GM23248 (cell line): ENCODE measurements around the gene AAK1. TPM values are rescaled to one million over a fixed set of nuclear protein-coding genes. Genes with fewer than 3 reads are reported as not detected.

Source experiments
- DNase-seq: peaks from one replicate; pipeline ENCODE4 v3.0.0-alpha.2; 2015
- H2AFZ ChIP-seq: fragments of 200-600 bp; sonication (generic); 2 replicates; pipeline ENCODE4 v1.6.1; 2016; ENCODE audit warnings: antibody characterized with exemption
- H3F3A ChIP-seq: fragments of 200-600 bp; sonication (generic); 2 replicates; pipeline ENCODE4 v1.6.1; 2016; ENCODE audit warnings: mild to moderate bottlenecking, antibody characterized with exemption, mixed run types; ENCODE audit not compliant: insufficient read depth
- H3K27ac ChIP-seq: fragments of 200-600 bp; sonication (generic); 2 replicates; pipeline ENCODE4 v1.5.1; 2016; ENCODE audit warnings: mild to moderate bottlenecking
- H3K27me3 ChIP-seq: fragments of 200-600 bp; sonication (generic); replicated peaks from 2 replicates; pipeline ENCODE4 v1.6.1; 2016; ENCODE audit warnings: mild to moderate bottlenecking; ENCODE audit not compliant: insufficient read depth
- H3K36me3 ChIP-seq: fragments of 200-600 bp; sonication (generic); 2 replicates; pipeline ENCODE4 v1.6.1; 2016; ENCODE audit warnings: low read depth, mild to moderate bottlenecking
- H3K4me1 ChIP-seq: fragments of 200-600 bp; sonication (generic); 2 replicates; pipeline ENCODE4 v1.6.1; 2016; ENCODE audit warnings: mild to moderate bottlenecking; ENCODE audit not compliant: insufficient read depth
- H3K4me2 ChIP-seq: fragments of 200-600 bp; sonication (generic); one replicate; pipeline ENCODE4 v1.6.1; 2016; ENCODE audit warnings: mild to moderate bottlenecking; ENCODE audit not compliant: unreplicated experiment
- H3K4me3 ChIP-seq: fragments of 200-600 bp; sonication (generic); 2 replicates; pipeline ENCODE4 v1.5.1; 2016; ENCODE audit warnings: mild to moderate bottlenecking
- H3K79me2 ChIP-seq: fragments of 200-600 bp; sonication (generic); 2 replicates; pipeline ENCODE4 v1.6.1; 2016; ENCODE audit warnings: mild to moderate bottlenecking; ENCODE audit not compliant: insufficient read depth
- H3K9ac ChIP-seq: fragments of 200-600 bp; sonication (generic); 2 replicates; pipeline ENCODE4 v1.6.1; 2016; ENCODE audit warnings: mild to moderate bottlenecking
- H3K9me2 ChIP-seq: fragments of 200-600 bp; sonication (generic); 2 replicates; pipeline ENCODE4 v1.6.1; 2016; ENCODE audit warnings: mixed run types, mild to moderate bottlenecking, moderate library complexity; ENCODE audit not compliant: insufficient read depth
- H3K9me3 ChIP-seq: fragments of 200-600 bp; sonication (generic); one replicate; pipeline ENCODE4 v1.6.1; 2017; ENCODE audit warnings: low read depth
- H4K20me1 ChIP-seq: fragments of 200-600 bp; sonication (generic); 2 replicates; pipeline ENCODE4 v1.6.0; 2016; ENCODE audit not compliant: insufficient read depth
- EZH2 ChIP-seq: fragments of 200-600 bp; sonication (generic); IDR thresholded peaks from 2 replicates; pipeline ENCODE4 v1.6.1; 2018; ENCODE audit warnings: antibody characterized with exemption, mild to moderate bottlenecking; ENCODE audit not compliant: insufficient read depth, poor library complexity, severe bottlenecking
- EZH2phosphoT487 ChIP-seq: fragments of 200-600 bp; sonication (generic); IDR thresholded peaks from 2 replicates; pipeline ENCODE4 v1.6.1; 2018; ENCODE audit warnings: antibody characterized with exemption, moderate library complexity, mild to moderate bottlenecking, low read depth; ENCODE audit not compliant: insufficient read depth
- WGBS, 2 experiments: methylation state at CpG; one replicate each; pipeline ENCODE4 v1.1.6; 2015 to 2017; ENCODE audit warnings: low lambda C conversion rate in 2 of 2, low coverage in 1 of 2; ENCODE audit errors: missing lambda C conversion rate in 2 of 2; 5-methylcytosine and 5-hydroxymethylcytosine counted together
- in situ Hi-C: fragments of 300-500 bp; cut with MboI; formaldehyde crosslinking; loops from 2 replicates; pipeline ENCODE4 v1.15.0; 2020
- polyA plus RNA-seq: library from polyadenylated mRNA; unstranded; fragments of >200 nt; fragmentation: Nextera tagmentation; extraction: Ambion mirVana; gene quantifications from 2 replicates; pipeline ENCODE4 v1.2.1, GENCODE V29; 2016
- total RNA-seq: library from RNA; depleted of rRNA; stranded (reverse); fragments of >200 nt; shearing (Covaris generic); gene quantifications from 2 replicates; pipeline ENCODE4 v1.2.3, GENCODE V29; 2014

Gene AAK1
- total and polyA plus RNA-seq, 2 experiments from 2014 or later, result 41.2 to 50.7 TPM

DNA sequence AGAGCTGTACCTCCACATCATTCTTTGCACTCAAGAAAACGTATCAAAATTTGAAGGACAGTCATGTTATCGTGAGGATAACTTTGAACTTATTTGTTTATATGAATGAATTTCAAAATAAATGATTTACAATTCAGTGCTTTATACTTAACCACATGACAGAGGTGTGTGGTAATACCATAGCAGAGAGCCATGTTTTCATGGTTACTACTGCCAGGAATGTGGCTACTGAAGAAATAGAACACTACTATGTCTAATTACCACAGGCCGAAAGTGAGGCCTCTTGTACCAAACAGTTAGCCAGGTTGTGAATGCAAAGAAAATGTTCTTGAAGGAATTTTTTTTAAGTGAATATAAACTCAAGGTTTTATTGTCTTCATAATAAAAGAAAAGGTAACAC, 49.2 kb downstream of the AAK1 start:
- H4K20me1 ChIP-seq, result peaks cover 5% of the 10 kb centered on the region; the same call in 1 of the 2 replicates
- peak; percentile 35 for DNase-seq
- H3K27me3 ChIP-seq, result no peaks in the 10 kb centered on the region
- H3K4me2 ChIP-seq, result no peak overlapping the region
- peaks cover under 1% of the 10 kb centered on the region; the same call in 1 of the 2 replicates for H3F3A ChIP-seq
- no peaks in the 10 kb centered on the region for H3K9me2 ChIP-seq
- no peak overlapping the region for H3K27ac ChIP-seq
- H3K9ac ChIP-seq, result no peak overlapping the region
- in situ Hi-C loops, result no loop called here
- TF ChIP-seq EZH2phosphoT487 (no peak), EZH2 (no peak)
- WGBS, 2 experiments, result 94 to 100% methylated on average over 3 of the region's 3 CpGs
- no peak overlapping the region for H2AFZ ChIP-seq
- H3K79me2 ChIP-seq, result peaks cover 100% of the 10 kb centered on the region
- H3K36me3 ChIP-seq, result no peaks in the 10 kb centered on the region
- H3K4me3 ChIP-seq, result no peak overlapping the region
- no peaks in the 10 kb centered on the region for H3K9me3 ChIP-seq
- 0 out of 2 replicates have a peak, but pooled peaks cover 10% of the 10 kb centered on the region for H3K4me1 ChIP-seq

DNA sequence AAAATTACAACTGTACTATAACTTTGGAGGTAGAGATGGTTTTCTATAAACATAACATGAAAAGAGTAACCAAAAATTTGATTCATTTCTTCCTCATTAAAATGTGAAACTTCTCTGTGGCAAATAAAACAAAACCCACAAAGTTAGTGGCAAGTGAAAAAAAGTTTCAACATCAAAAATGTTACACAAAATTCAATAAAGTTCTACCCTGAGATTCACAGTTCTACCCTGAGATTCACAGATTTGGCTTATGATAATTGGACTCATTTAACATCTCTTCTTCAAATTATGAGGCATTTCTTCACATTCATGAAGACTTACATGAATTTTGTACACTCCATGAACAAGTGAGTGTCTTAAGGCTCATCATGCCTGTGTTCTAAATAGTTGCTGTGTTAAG, 51.0 kb downstream of the AAK1 start:
- in situ Hi-C loops, result no loop called here
- Histone ChIP-seq H3K9me2 (no peaks in the 10 kb centered on the region), H3K27ac (no peak overlapping the region), H3K4me2 (no peak overlapping the region), H3K4me1 (0 out of 2 replicates have a peak, but pooled peaks cover 10% of the 10 kb centered on the region), H3K9me3 (no peaks in the 10 kb centered on the region), H3K36me3 (no peaks in the 10 kb centered on the region), H3F3A (0 out of 2 replicates have a peak, but pooled peaks cover 3% of the 10 kb centered on the region), H2AFZ (no peak overlapping the region), H3K4me3 (no peak overlapping the region), H3K9ac (no peak overlapping the region), H3K79me2 (peaks cover 100% of the 10 kb centered on the region), H3K27me3 (no peaks in the 10 kb centered on the region), H4K20me1 (no peaks in the 10 kb centered on the region)
- DNase-seq, result no peak
- no peak for TF ChIP-seq EZH2phosphoT487
- no peak for TF ChIP-seq EZH2

DNA sequence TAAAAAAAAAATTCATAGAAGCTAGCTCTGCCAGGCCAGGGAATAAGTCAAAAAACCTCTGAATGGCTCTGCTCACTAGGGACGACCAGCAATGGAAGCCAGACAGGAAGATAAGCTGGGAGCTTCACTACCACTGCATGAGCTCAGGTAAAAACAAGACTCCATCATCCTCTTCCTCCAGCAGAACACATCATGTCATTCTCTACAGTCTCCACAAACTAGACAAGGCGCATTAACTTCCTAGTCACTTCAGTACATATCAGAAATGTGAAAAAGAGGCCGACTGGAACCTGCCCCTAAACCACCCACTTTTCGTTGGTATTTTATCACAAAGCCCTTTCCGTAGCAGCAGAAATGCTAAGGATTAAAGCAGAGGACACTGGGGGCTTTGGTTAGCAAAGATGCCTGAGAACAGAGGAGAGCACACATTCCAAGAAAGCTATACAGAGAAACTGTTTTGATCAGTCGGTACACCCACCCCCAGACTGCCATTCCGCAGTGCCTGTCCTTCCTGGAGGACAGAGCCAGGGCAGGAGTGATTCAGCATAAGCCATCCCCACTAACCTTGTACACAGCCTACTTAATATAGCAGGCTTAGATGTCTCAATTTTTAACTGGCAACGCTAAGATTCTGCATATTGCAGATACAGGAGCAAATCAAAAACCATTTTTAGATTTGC, 53.4 kb downstream of the AAK1 start:
- Histone ChIP-seq H3K27me3 (no peaks in the 10 kb centered on the region), H3K9ac (no peak overlapping the region), H3K4me2 (peak overlapping the region; percentile 28), H3K36me3 (no peaks in the 10 kb centered on the region), H3K9me2 (no peaks in the 10 kb centered on the region), H4K20me1 (no peaks in the 10 kb centered on the region), H3F3A (0 out of 2 replicates have a peak, but pooled peaks cover 3% of the 10 kb centered on the region), H3K79me2 (peaks cover 99% of the 10 kb centered on the region), H2AFZ (no peak overlapping the region), H3K4me1 (0 out of 2 replicates have a peak, but pooled peaks cover 10% of the 10 kb centered on the region), H3K9me3 (no peaks in the 10 kb centered on the region), H3K27ac (peak overlapping the region; percentile 8; the same call in 1 of the 2 replicates), H3K4me3 (no peak overlapping the region)
- 57 to 60% methylated on average over 8 of the region's 8 CpGs for WGBS, 2 experiments
- peak; percentile 63 for DNase-seq
- TF ChIP-seq EZH2 (no peak), EZH2phosphoT487 (no peak)
- in situ Hi-C loops, result no loop called here

DNA sequence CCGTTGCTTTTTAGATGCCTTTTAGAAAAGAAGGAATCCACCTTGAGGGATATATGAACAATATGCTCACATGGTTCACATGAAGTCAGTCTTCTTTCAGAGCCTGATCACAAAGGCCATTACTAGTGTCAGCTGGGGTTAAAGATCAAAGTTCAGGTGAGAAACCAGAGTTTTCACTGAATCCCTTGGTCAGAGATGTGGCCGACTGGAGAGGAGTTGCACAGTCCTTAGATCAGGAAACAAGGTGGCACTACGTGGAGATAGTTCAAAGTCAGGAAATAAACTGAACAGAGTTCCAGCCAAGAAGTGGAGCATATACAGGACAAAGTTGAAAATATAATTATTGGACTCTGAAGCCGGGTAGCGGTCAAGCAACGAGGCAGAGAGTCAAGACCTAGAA, 54.6 kb downstream of the AAK1 start:
- no peaks in the 10 kb centered on the region for H3K9me2 ChIP-seq
- in situ Hi-C loops, result no loop called here
- H3K36me3 ChIP-seq, result no peaks in the 10 kb centered on the region
- H3F3A ChIP-seq, result 0 out of 2 replicates have a peak, but pooled peaks cover 3% of the 10 kb centered on the region
- TF ChIP-seq EZH2phosphoT487, result no peak
- TF ChIP-seq EZH2, result no peak
- no peak for DNase-seq
- no peak overlapping the region for H3K27ac ChIP-seq
- no peak overlapping the region for H3K9ac ChIP-seq
- WGBS, 2 experiments, result 97 to 98% methylated on average over 6 of the region's 6 CpGs
- H4K20me1 ChIP-seq, result 0 out of 2 replicates have a peak, but pooled peaks cover 3% of the 10 kb centered on the region
- 0 out of 2 replicates have a peak, but pooled peaks cover 10% of the 10 kb centered on the region for H3K4me1 ChIP-seq
- H3K79me2 ChIP-seq, result peaks cover 99% of the 10 kb centered on the region
- H3K27me3 ChIP-seq, result no peaks in the 10 kb centered on the region
- no peak overlapping the region for H2AFZ ChIP-seq
- no peak overlapping the region for H3K4me3 ChIP-seq
- H3K9me3 ChIP-seq, result no peaks in the 10 kb centered on the region
- H3K4me2 ChIP-seq, result no peak overlapping the region
